ENCODE results near the gene KLHL10. TPM values are rescaled to one million over a fixed set of nuclear protein-coding genes. Genes with fewer than 3 reads are reported as not detected.

KLHL10 gene
- total RNA-seq (not detected), polyA plus RNA-seq (ENCODE audit: insufficient read length in 6 of 6) (under 1 TPM; 0.06 to 0.43 (median 0.23) TPM)
- long read RNA-seq, donor 1, result 0 reads
- long read RNA-seq, donor 2, result 0 reads
- long read RNA-seq, donor 3, result 0 reads
- long read RNA-seq, donor 4, result 0 reads
- long read RNA-seq, donor 5, result 0 reads
- long read RNA-seq, donor 6, result 0 reads
- long read RNA-seq, donor 7, result 0 reads
- long read RNA-seq, donor 8, result 0 reads
- long read RNA-seq, donor 9, result 0 reads
- long read RNA-seq, donor 10, result 0 reads
- long read RNA-seq, donor 11, result 0 reads
- long read RNA-seq, donor 12, result 0 reads

DNA sequence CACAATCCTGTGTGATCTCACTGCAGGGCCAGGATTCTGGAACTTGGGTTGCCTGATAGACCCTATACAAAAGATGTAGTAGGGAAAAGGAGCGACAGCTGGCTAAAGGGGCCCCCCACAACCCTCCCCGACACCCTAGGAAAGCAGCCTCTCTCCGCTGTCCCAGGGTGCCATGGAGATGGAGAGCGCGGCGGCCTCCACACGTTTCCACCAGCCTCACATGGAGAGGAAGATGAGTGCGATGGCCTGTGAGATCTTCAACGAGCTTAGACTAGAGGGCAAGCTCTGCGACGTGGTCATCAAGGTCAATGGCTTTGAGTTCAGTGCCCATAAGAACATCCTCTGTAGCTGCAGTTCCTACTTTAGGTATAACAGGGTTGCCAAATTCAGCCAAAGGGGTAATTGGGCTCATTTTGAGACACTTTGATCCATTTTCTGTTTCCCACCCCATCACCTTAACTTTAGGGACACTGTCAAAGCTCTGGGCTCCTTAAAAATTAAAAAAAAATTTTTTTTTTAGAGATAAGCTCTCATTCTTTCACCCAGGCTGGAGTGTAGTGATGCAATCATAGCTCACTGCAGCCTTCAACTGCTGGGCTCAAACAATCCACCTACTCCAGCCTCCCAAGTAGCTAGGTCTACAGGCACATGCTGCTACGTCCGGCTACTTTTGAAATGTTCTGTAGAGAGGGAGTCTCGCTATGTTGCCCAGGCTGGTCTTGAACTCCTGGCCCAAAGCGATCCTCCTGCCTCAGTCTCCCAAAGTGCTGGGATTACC, at the start of gene KLHL10:
KLHL10 (plus strand) TSS at position 65 of the 778 bp plus-strand sequence; CDS start at position 173, 108 bp downstream.
- intact Hi-C loops (cut with DNase I), result no loop called here
- no peak for DNase-seq
- H3K4me3 ChIP-seq, result peak within 1 kb of the TSS; percentile 71 to 90

DNA sequence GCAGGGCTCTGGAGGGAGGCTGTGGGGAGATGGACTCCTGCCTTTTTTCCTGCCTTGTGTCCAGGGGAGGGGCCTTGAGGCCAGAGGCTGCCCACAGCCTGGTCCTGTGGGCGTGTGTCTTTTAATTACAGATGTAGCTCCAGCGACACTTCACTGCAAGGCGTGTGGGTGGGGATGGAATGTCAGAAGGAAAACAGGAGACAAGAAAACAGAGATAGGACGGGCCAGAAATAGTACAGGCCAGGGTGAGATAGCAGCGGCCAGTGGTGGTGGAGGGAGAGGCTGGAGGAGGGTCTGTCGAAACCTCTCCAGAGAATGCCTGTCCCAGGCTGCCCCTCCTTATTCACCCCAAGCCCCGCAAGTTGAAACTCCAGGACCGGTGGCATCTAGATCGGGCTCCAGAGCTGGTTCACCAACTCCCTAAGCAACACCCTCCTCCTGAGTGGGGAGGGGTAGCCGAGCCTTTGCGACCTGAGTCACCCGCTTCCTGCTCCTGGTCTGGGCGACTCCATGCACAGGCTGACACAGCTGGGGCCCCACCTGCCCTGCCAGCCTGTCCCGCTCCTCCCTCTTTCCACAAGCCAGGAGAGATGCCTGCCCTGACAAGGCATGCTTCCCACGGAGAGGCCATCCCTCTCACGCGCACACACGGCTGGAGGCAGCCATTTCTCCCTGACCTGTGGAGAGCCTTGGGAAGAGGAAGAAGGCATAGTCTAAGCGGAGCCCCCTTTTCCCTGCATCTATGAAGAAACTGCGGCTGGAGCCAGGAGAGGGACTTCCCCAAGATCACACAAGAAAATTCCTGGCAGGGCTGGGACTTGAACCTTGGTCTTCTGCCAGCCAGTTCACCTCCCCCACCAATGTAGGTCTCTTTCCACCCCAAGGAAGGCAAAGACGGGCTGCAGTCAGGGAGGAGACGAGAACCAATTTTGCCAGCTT, 44.5 kb upstream of the KLHL10 start:
- Histone ChIP-seq H3K27me3 (no peaks in the 10 kb centered on the region), H3K27ac (peak overlapping the region; percentile 68 to 72), H3K9me3 (no peaks in the 10 kb centered on the region), H3K36me3 (no peaks in the 10 kb centered on the region), H3K4me1 (peaks cover 16 to 20% of the 10 kb centered on the region in 2 donors), H3K4me3 (no peak overlapping the region)
- peak in 3 of 4 donors; percentile 72 to 87 (median 72) for DNase-seq
- TF ChIP-seq, protein P1, sequence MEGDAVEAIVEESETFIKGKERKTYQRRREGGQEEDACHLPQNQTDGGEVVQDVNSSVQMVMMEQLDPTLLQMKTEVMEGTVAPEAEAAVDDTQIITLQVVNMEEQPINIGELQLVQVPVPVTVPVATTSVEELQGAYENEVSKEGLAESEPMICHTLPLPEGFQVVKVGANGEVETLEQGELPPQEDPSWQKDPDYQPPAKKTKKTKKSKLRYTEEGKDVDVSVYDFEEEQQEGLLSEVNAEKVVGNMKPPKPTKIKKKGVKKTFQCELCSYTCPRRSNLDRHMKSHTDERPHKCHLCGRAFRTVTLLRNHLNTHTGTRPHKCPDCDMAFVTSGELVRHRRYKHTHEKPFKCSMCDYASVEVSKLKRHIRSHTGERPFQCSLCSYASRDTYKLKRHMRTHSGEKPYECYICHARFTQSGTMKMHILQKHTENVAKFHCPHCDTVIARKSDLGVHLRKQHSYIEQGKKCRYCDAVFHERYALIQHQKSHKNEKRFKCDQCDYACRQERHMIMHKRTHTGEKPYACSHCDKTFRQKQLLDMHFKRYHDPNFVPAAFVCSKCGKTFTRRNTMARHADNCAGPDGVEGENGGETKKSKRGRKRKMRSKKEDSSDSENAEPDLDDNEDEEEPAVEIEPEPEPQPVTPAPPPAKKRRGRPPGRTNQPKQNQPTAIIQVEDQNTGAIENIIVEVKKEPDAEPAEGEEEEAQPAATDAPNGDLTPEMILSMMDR (IDR thresholded peaks at IDR 0.05), result no peak
- intact Hi-C loops (cut with DNase I), result no loop called here
- peak; percentile 90 for ATAC-seq

More for the DNA sequence above, at the start of gene KLHL10:
- H3K27me3 ChIP-seq, result peaks cover 0 to 14% of the 10 kb centered on the region in 2 donors
- H3K27ac ChIP-seq, result no peak within 1 kb of the TSS
- H3K9me3 ChIP-seq, result no peaks in the 10 kb centered on the region
- H3K4me1 ChIP-seq, result peaks cover 4 to 15% of the 10 kb centered on the region in 2 donors
- no peaks in the 10 kb centered on the region for H3K36me3 ChIP-seq
- no peak for ATAC-seq
- TF ChIP-seq, protein P1 (IDR thresholded peaks at IDR 0.05), result no peak

- Histone ChIP-seq H3K36me3 (no peaks in the 10 kb centered on the region), H3K27me3 (no peaks in the 10 kb centered on the region), H3K9me3 (no peaks in the 10 kb centered on the region), H3K4me1 (peaks cover 16% of the 10 kb centered on the region in 2 donors), H3K27ac (peak overlapping the region; percentile 68 to 72), H3K4me3 (no peak overlapping the region)
- TF ChIP-seq, protein P1 (IDR thresholded peaks at IDR 0.05), result no peak
- DNase-seq (no peak), ATAC-seq (no peak)
- intact Hi-C loops (cut with DNase I), result no loop called here
These were observed 43.7 kb upstream of the KLHL10 start for GRCh38 chr17:41793784-41794539.

- intact Hi-C loops (cut with DNase I), result no loop called here
- Histone ChIP-seq H3K27ac (no peak overlapping the region), H3K27me3 (no peaks in the 10 kb centered on the region), H3K9me3 (no peaks in the 10 kb centered on the region), H3K4me3 (no peak overlapping the region), H3K36me3 (no peaks in the 10 kb centered on the region), H3K4me1 (peaks cover 15 to 16% of the 10 kb centered on the region in 2 donors)
- DNase-seq, result no peak
- TF ChIP-seq, protein P1 (IDR thresholded peaks at IDR 0.05), result no peak
- no peak for ATAC-seq
These were observed 43.1 kb upstream of the KLHL10 start for GRCh38 chr17:41794540-41794975.
